NCI-H446 (cell line): Measurements from ENCODE around the gene NACAD.

Experiments
- DNase-seq, 2 experiments: peaks; one replicate each; lab custom pipeline; 2025; lab: John Stamatoyannopoulos, UW

Gene NACAD, protein sequence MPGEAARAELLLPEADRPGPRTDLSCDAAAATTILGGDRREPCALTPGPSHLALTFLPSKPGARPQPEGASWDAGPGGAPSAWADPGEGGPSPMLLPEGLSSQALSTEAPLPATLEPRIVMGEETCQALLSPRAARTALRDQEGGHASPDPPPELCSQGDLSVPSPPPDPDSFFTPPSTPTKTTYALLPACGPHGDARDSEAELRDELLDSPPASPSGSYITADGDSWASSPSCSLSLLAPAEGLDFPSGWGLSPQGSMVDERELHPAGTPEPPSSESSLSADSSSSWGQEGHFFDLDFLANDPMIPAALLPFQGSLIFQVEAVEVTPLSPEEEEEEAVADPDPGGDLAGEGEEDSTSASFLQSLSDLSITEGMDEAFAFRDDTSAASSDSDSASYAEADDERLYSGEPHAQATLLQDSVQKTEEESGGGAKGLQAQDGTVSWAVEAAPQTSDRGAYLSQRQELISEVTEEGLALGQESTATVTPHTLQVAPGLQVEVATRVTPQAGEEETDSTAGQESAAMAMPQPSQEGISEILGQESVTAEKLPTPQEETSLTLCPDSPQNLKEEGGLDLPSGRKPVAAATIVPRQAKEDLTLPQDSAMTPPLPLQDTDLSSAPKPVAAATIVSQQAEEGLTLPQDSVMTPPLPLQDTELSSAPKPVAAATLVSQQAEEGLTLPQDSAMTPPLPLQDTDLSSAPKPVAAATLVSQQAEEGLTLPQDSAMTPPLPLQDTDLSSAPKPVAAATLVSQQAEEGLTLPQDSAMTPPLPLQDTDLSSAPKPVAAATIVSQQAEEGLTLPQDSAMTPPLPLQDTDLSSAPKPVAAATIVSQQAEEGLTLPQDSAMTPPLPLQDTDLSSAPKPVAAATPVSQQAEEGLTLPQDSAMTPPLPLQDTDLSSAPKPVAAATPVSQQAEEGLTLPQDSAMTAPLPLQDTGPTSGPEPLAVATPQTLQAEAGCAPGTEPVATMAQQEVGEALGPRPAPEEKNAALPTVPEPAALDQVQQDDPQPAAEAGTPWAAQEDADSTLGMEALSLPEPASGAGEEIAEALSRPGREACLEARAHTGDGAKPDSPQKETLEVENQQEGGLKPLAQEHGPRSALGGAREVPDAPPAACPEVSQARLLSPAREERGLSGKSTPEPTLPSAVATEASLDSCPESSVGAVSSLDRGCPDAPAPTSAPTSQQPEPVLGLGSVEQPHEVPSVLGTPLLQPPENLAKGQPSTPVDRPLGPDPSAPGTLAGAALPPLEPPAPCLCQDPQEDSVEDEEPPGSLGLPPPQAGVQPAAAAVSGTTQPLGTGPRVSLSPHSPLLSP (N-terminal part only)

DNA sequence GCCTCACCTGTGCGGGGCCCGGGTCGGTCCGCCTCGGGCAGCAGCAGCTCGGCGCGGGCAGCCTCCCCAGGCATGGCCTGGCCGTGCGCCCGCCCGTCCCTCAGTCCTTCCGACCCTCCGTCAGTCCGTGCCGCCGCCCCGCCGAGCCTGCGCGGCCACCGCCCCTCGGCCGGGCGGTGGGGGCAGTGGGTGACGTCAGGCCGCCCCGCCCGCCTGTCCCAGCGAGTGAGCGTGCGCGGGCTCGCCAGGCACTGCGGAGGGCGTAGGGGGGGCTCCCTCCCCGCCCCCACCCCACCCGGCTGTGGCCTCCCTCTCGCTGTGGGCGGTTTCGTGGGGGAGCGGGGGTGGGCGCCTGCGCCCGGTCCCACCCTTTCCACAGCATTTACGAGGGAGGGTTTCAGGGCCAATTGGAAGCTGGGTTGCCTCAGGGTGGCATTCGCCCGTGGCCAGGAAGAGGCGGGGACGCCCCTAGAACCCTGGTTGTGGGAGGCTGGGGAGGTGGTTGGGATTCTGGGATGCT lies at the start of gene NACAD:
NACAD (minus strand) TSS at position 149 of the 520 bp plus-strand sequence; CDS start at position 74, 75 bp downstream.
- DNase-seq, result peak in 1 of 2 experiments; percentile 65

DNA sequence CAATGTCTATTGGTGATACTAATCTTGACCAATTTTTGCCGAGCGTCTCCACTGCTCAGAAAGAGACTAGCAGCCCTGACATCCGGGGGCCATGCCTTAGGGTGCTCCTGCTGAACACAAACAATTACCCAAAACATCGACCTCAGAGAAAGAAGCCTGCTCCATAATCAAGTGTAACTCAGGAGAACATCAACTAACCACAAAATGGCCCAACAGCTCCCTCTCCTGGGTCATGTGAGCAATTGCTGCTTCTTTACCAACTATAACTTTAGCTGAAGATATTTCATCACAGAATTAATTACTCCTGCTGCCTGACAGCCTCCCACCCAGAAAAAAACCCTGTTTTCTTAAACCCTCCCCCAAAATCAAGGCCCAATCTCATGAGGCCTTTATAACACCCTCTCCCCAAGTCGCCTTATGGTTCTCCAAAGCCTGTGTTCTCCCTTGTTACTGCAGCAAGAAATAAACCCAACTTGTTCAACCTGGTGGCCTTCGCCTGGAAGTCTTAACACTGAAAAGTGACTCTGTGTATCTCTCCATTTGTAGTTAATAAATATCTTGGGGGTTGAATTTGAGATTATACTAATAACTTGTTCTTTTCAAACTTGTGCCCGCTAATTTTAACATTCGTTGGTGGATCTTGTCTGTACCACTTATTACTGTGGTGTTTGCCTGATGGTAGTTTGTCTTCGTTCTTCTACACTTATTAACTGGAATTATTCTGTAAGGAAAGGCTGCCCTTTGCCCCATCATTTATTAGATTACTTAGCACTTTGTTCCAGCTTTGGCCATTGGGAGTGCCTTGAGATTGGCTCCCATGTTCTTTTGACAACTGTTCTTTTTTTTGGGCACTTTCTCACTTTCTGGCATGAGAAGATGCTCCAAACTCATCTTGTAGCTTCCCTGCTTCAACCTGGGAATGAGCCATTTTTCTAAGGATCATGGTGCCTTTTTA lies 47.6 kb upstream of the NACAD start:
- peak; percentile 63 to 86 for DNase-seq

DNA sequence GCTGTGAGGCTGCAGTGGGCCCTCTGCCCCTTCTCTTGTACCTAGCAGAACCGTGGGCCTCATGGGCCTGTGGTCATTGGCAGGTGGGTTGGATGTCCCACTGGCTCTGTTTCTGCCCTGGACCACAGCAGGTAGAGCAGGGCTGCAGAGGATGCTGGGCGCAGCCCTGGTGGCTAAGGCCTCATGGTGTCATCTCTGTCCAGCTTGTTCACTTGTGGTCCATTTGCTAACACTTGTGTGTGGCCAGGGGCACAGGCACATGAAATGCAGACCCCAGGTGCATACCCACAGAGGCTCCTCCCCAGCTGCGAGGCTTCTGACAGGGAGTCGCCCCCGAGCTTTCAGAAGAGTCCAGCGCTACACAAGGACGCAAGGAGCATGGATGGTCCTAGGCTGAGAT lies 45.1 kb upstream of the NACAD start:
- no peak for DNase-seq

DNA sequence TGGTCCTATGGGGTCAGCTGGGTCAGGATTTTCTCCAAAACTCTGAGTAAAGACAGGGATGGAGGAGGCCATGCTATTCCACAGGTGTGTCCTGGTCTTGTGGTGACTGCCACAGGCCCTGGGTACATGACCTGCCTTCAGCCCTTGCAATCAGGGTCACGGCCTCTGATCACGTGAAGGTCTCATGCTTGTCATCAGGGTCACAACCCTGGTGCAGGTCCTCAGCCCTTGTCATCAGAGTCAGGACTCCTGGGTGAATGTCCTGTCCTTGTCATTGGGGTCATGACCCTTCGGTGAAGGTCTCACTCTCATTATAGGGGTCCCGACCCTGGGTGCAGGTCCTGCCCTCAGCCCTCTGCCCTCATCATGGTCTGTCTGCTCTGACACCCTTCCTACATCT lies 44.6 kb upstream of the NACAD start:
- DNase-seq, result no peak

DNA sequence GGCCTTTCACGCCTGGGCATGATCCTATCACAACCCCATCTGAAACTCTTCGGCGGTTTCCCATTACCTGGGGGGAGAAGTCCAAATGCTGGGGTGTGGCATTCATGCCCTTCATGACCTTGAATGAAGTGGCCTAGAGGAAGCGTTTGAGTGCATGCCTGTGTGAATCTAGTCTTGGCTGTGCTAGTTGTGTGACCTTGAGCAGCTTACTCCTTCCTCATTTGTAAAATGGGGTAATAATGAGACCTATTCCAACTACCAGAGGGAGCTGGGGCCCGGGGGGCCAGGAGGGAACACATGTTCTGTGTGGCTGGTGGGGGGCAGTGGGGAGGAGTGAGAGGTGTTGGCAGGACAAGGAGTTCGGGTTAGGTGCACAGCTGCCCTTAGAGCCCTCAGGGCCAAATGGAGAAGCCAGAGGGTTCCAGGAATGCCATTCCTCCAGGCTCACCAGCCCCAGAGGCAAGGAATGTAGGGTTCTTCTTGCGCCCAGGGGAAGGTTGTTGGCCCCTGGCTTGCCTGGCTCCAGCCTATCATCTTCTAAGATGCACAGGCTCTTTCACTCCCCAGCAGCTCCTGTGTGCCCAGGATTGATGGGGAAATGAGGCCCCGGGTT lies 44.0 kb upstream of the NACAD start:
- DNase-seq, result no peak

DNA sequence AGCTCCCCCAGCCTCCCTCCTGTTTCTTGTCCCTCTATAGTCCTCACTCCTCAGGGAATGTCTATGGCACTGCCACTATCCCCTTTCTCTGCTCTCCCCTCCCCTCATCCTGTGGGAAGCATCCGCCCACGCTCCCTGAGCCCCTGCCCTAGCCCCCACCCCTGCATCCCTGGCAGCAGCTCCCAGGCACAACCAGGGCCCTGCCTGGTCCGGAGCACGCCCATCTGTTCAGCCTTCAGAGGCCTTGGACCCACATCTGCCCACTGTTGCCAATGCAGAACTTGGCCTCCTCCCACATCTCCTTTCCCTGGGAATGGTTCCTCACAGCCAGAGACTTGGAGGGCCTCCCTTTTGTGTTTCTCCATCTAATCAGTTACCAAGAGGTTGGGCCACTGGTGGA lies 43.1 kb upstream of the NACAD start:
- peak in 1 of 2 experiments; percentile 64 for DNase-seq

DNA sequence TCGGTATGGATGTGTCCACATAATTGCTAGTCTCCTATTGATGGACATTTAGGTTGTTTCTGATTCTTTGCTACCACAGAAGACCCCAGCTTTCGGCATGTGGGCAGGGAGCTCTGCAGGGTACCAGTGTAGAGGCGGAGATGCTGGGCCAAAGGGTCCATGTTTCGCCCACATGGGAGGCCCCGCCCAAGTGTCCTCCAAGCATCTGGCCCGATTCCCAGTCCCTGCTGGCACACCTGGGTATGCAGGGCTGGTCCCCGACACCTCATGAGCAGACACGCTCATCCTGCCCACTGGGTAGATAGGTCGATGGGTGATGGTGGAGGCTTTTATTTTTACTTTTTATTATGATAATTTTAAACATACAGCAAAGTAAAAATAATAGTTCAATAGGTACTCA lies 42.1 kb upstream of the NACAD start:
- no peak for DNase-seq

DNA sequence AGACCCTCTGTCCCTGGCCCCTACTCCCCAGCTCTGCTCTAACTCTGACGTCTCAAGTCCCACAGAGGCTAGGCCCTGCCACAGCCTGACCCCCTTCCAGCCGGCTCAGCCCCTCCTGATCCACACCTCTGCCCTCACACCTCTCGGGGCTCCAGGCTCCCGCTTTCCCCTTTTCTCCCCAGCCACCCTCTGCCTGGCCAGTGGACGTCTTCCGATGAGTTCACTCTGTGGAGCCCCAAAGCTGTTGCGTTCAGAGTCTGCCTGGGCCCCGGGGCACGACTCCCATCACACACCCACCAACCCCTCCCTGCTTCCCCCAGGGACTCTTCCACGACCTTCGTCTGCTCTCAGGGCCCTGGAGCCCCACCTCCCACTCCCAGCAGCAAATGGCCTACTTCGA lies 41.1 kb upstream of the NACAD start:
- no peak for DNase-seq

DNA sequence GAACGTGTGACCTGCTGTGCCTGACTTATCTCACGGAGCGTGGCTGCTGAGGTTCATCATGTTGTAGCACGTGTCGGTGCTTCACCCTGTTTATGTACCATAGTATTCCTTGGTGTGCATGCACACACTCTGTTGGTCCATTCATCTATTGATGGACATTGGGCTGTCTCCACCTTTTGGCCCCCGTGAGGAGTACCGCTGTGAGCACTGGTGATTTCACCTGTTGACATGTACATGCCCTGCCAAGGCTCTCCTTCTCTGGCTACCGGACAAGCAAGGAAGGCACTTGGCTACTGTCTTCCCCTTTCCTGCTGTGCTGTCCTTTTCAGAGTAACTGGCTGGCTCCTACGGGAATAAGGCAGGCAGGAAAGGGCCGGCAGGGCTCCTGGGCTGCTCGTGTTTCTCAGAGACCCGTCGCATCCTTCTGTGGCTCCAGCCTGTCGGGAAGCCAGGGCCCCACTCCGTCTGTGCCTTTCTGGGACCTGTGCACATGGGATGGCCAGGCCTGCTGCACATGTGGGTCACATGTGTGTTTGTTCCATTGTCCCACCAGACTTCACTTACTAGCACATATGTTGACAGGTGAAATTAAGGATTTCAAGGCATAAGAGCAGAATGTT lies 40.5 kb upstream of the NACAD start:
- no peak for DNase-seq

DNA sequence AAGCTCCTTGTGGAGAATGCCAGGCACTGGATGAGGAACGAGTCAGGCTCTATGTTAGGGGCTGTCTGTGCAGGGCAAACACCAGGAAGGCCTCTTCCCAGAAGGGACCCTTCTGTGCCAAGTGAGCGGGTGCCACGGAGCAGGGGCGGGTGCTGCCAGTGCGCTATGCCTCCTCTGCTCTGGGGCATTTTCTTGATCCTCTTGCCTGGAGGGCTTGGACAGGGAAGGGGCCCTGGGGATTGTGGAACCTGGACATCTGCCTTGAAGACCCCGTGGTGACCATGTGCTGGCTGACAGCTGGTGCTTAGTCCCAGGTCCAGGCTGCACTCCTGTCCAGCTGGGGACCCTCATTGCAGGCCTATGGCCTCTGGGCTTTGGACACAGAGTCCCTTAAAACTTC lies 38.2 kb upstream of the NACAD start:
- no peak for DNase-seq

DNA sequence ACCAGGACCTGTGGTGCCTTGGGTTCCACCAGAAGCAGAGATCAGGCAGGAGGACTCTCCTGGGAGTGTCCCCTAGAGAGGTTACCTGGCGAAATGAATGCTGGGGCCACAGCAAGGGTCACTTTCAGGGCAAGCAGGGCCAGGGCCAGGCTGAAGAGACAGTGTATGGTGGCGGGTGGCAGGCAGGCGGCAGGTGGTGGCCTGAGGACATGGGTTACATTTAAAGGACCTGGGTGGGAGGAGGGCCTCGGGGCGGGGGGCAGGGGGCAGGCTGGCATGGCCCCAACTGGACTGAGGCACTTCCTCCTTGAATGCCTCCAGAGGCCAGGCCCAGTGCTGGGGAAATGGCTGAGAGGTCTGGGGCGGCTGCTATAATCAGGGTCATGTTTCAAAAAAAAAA lies 37.4 kb upstream of the NACAD start:
- no peak for DNase-seq

DNA sequence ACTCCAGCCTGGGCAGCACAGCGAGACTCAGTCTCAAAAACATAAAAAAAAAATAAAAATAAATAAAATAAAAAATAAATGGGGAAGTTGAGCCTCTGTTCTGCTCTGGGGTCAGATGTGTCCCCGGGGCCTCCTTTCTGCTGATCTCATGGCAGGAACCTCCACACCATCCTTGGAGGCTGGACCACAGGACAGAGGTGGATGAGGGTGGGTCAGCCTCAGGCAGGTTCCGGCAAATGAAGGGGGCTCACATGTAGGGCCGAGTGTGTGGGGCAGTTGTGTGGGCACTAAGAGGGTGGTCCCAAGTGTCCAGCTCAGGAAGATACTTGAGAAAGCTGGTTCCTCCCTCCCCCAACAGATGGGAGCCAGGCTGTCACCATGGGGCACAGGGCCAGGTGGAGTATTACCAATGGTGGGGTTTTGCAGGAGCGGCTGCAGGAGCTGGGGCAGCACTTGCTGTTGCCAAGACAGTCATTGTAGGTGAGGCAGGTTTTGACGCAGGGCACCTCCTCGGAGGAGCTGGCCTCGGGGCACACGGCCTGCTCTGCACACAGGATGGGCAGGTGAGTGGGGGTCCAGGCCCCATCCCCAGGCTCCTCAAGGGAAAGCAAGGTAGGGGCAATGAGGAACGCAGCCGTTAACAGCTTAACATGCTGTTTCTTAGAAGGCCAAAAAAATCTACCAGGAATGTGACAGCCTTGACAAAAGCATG lies 36.6 kb upstream of the NACAD start:
- DNase-seq, result no peak

DNA sequence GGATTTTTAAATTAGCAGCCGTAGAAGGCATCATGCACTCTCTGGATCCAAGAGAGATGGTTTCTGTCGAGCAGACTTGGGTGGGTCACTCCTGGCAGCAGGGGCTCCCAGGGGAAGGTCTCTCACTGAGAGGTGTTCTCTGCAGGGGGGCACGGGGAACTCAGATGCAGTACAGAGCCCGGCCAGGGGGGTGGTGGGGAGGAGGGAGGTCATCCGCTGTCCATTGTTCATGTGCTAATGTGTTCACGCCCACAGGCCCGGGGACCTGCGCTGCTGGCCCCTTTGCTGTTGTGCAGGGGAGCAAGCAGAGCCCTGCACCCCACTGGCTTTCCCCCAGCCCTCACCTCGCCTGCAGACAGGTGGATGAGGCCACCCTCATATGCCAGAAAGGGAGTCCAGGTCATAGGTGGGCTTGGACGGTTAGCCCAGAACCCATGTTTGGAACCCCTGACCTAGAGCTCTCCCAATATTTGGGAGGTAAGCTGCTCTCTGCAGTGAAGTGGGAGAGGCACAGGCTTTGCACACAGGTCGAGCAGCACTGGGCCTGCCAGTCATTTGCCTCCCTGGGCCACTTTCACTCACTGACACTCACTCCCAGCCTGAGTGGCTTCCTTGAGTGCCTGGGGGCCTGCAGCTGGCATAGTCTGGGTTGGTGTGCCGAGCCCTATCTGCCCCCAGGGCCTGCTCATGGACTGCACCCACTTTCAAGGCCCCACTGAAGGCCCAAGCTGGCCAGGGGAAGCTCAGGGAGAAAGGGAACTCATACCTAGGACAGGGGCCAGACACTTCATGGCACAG lies 35.3 kb upstream of the NACAD start:
- no peak for DNase-seq

DNA sequence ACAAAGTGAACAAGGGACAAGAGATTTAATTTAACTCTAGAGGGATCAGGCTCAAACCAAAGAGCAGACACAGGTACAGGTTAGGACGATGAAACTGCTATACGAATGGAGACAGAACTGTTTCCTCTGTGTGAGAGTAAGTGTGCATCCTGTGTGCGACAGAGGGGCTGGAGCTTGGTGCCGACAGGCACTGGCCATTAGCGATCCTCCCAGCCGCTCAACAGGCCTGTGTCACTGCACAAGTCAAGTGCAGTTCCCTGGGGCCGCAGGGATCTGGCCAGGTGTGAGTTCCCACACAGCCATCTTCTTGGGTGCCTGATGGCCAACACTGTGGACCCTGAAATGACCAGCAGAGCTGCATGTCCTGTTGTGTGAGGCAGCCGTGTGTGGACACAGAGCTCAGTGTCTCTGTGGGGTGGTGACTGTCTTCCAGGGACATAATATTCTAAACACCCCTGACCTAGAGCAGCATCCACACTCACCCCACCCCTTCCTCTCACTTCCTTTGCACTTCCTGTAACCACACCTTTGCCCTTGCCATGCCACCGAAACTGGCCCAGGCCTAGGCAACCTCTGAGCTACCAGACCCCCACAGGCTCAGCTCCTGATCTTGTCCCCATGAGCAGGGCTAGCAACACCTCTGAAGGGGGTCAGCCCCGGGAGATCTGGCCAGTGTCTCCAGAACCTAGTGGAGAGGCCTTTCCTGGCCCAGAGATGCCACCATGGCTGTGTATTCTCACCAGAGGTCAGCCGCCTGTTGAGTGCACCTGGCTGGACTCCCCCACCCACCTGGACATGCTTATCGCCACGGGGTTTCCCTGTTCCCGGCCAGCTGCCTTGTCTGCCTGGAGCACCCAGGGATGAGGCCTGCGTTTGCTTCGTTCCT lies 34.4 kb upstream of the NACAD start:
- no peak for DNase-seq

DNA sequence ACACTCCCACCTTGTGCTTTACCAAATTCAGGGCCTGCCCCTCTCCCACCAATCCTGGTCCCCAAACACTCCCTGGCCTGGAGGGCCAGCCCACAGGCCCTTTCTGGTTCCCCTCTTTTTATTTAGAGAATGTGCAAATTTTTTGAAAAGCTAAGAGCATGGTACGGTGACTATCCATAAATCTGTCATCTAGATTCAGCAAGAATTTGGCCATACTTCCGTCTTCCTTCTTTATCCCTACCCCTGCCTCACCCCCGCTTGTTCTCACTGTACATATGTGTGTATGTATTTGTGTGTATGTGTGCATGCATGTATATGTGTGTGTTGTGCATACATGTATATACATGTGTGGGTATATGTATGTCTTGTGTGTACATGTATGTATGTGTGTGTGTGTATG lies 30.8 kb upstream of the NACAD start:
- DNase-seq, result no peak

DNA sequence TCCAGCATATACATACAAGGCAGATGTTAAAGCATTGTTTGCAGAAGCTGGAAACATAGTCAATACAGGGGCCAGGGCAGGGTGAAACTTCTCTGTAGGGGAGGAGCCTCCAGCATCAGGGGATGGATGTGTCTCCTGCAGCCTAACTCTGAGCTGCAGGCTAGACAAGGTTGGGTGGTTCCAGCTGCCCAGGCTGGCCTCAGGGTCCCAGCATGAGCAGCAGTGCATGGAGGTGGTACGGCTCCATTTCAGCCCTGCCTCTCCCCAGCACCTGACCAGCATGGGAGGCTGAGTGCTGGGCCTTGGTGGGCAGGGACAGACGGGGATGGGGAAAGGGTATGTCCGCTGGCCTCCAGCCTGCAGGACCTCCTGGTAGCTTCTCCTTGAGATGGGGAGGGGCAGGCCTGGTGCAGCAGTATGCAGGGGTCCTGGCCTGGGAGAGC lies 30.1 kb upstream of the NACAD start:
- no peak for DNase-seq

DNA sequence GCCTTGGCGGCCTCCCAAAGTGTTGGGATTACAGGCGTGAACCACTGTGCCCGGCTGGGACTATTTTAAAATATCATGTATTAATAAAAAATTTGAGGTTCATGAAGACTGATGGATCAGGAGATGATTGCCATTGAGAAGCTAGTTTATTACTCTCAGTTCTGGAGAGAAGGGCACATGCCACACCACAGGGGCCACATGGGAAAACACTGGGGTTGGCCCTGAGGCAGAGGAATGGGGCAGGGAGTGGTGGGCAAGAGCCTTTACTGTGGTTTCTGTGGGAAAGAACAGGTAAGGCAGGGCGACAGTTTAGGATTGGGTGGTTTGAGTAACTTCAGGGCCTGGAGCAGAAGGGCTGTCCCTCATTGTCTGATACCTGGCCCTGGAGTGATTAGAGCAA lies 29.5 kb upstream of the NACAD start:
- no peak for DNase-seq
